Keratinocyte (primary cell): ENCODE measurements around the gene AHCYL2. TPM values are rescaled to one million over a fixed set of nuclear protein-coding genes. Genes with fewer than 3 reads are reported as not detected.

Experiments
- DNase-seq: peaks from one replicate; pipeline ENCODE4 v3.0.0-alpha.2; 2011; ENCODE audit warnings: low read depth, missing footprints, low spot score
- FAIRE-seq: peaks from 2 replicates; lab custom pipeline; 2011; peaks lifted over from hg19 to GRCh38; lab: Jason Lieb, UNC
- H2AFZ ChIP-seq: 2 replicates; pipeline ENCODE4 v1.6.0; 2012; ENCODE audit warnings: low read length, control low read depth, inconsistent platforms; ENCODE audit not compliant: control insufficient read depth
- H3K27ac ChIP-seq: 2 replicates; pipeline ENCODE4 v1.5.1; 2011; ENCODE audit warnings: low read length; ENCODE audit not compliant: control insufficient read depth, insufficient read depth
- H3K27me3 ChIP-seq: 3 replicates; pipeline ENCODE4 v1.6.0; 2011; ENCODE audit warnings: low read length; ENCODE audit not compliant: control insufficient read depth, insufficient read depth; ENCODE audit errors: extremely low read depth
- H3K36me3 ChIP-seq, 2 experiments: 2 replicates in 1 of 2; 3 replicates in 1 of 2; pipeline ENCODE4 v1.5.1; 2011; ENCODE audit warnings: low read length in 2 of 2, mild to moderate bottlenecking in 1 of 2; ENCODE audit not compliant: control insufficient read depth in 2 of 2, insufficient read depth in 2 of 2; ENCODE audit errors: extremely low read depth in 1 of 2
- H3K4me1 ChIP-seq: 3 replicates; pipeline ENCODE4 v1.5.1; 2011; ENCODE audit warnings: low read length; ENCODE audit not compliant: control insufficient read depth, insufficient read depth; ENCODE audit errors: extremely low read depth
- H3K4me2 ChIP-seq: 3 replicates; pipeline ENCODE4 v1.6.0; 2011; ENCODE audit warnings: low read depth, low read length; ENCODE audit not compliant: control insufficient read depth, insufficient read depth; ENCODE audit errors: extremely low read depth
- H3K4me3 ChIP-seq, 3 experiments: fragments of 200-600 bp in 1 of 3; sonication (generic) in 1 of 3; 2 replicates in 2 of 3; 3 replicates in 1 of 3; pipeline ENCODE4 v1.5.1; 2011 to 2016; ENCODE audit warnings: low read length in 3 of 3, mild to moderate bottlenecking in 3 of 3, control low read depth in 2 of 3, inconsistent platforms in 1 of 3, low read depth in 1 of 3, mixed read lengths in 1 of 3, mixed run types in 1 of 3, moderate library complexity in 1 of 3; ENCODE audit not compliant: control insufficient read depth in 2 of 3, insufficient read depth in 2 of 3; ENCODE audit errors: extremely low read depth in 1 of 3
- H3K79me2 ChIP-seq: 2 replicates; pipeline ENCODE4 v1.6.0; 2012; ENCODE audit warnings: low read length; ENCODE audit not compliant: control insufficient read depth, insufficient read depth
- H3K9ac ChIP-seq: 3 replicates; pipeline ENCODE4 v1.6.0; 2011; ENCODE audit warnings: low read length; ENCODE audit not compliant: control insufficient read depth, insufficient read depth; ENCODE audit errors: extremely low read depth
- H3K9me1 ChIP-seq: 3 replicates; pipeline ENCODE4 v1.6.0; 2011; ENCODE audit warnings: low read length; ENCODE audit not compliant: control insufficient read depth, insufficient read depth; ENCODE audit errors: extremely low read depth
- H3K9me3 ChIP-seq: 2 replicates; pipeline ENCODE4 v1.5.1; 2012; ENCODE audit warnings: low read depth, low read length; ENCODE audit not compliant: control insufficient read depth
- H4K20me1 ChIP-seq: 3 replicates; pipeline ENCODE4 v1.6.0; 2011; ENCODE audit warnings: low read length; ENCODE audit not compliant: control insufficient read depth, insufficient read depth; ENCODE audit errors: extremely low read depth
- CTCF ChIP-seq, 3 experiments: IDR thresholded peaks in 1 of 3; conservative IDR thresholded peaks in 1 of 3; optimal IDR thresholded peaks in 1 of 3; 2 replicates in 2 of 3; 3 replicates in 1 of 3; pipeline versions ENCODE3 to v1.5.1; 2011; ENCODE audit warnings: low read length in 3 of 3, mild to moderate bottlenecking in 3 of 3, moderate library complexity in 2 of 3, control low read depth in 1 of 3, inconsistent platforms in 1 of 3; ENCODE audit not compliant: insufficient read depth in 2 of 3; ENCODE audit errors: extremely low read depth in 1 of 3
- EZH2 ChIP-seq: IDR thresholded peaks from one replicate; pipeline ENCODE4 v1.6.1; 2012; ENCODE audit warnings: inconsistent platforms, mild to moderate bottlenecking, low read length, moderate library complexity
- dilution Hi-C: fragments of 300-500 bp; cut with MboI; formaldehyde crosslinking; loops from one replicate; pipeline ENCODE4 v1.7.0; 2020; ENCODE audit warnings: low sequenced_read_pairs; ENCODE audit not compliant: extremely low pct_ligation_motif_present
- polyA plus RNA-seq, 5 experiments: library from polyadenylated mRNA; depleted of rRNA in 3 of 5; stranded (reverse) in 3 of 5; stranded (forward) in 1 of 5; unstranded in 1 of 5; fragments of >200 nt; gene quantifications; 1 replicate in 1 of 5; 2 replicates in 3 of 5; 3 replicates in 1 of 5; pipeline versions ENCODE4 v1.2.1 to v1.2.3, GENCODE V29; 2011 to 2012; ENCODE audit warnings: missing spikeins in 2 of 5, low read depth in 1 of 5, low replicate concordance in 1 of 5

The AHCYL2 gene
- polyA plus RNA-seq, 1 donor (not counting 4 experiments of a cell fraction or from before 2014, with no cell fraction given): 32.8 TPM

- Histone ChIP-seq H3K4me1 (no peaks in the 10 kb centered on the region), H3K36me3 (peaks cover 4 to 7% of the 10 kb centered on the region in 2 experiments), H3K9me3 (no peaks in the 10 kb centered on the region), H3K9me1 (no peaks in the 10 kb centered on the region), H4K20me1 (no peaks in the 10 kb centered on the region), H3K27ac (no peak overlapping the region), H3K4me2 (no peak overlapping the region), H3K27me3 (no peaks in the 10 kb centered on the region), H3K4me3 (no peak overlapping the region), H3K79me2 (no peaks in the 10 kb centered on the region), H3K9ac (no peak overlapping the region), H2AFZ (no peak overlapping the region)
- FAIRE-seq (no peak), DNase-seq (no peak)
- no peak for TF ChIP-seq CTCF (optimal IDR thresholded peaks at IDR 0.05 in 1 of 3, IDR thresholded peaks at IDR 0.05 in 1 of 3, conservative IDR thresholded peaks at IDR 0.05 in 1 of 3; ENCODE audit: extremely low read depth in 1 of 3, insufficient read depth in 2 of 3, low read length in 3 of 3)
- no peak for TF ChIP-seq EZH2
- dilution Hi-C loops: no loop called here
Measured at GRCh38 chr7:129389829-129390228, 165.0 kb downstream of the AHCYL2 start.

- Histone ChIP-seq H3K27ac (no peak overlapping the region), H3K9ac (no peak overlapping the region), H3K4me2 (no peak overlapping the region), H3K4me1 (no peaks in the 10 kb centered on the region), H2AFZ (no peak overlapping the region), H3K9me3 (no peaks in the 10 kb centered on the region), H3K79me2 (no peaks in the 10 kb centered on the region), H3K36me3 (peaks cover 4 to 7% of the 10 kb centered on the region in 2 experiments), H3K4me3 (no peak overlapping the region), H3K9me1 (no peaks in the 10 kb centered on the region), H3K27me3 (no peaks in the 10 kb centered on the region), H4K20me1 (no peaks in the 10 kb centered on the region)
- FAIRE-seq: no peak
- no peak for TF ChIP-seq CTCF (optimal IDR thresholded peaks at IDR 0.05 in 1 of 3, IDR thresholded peaks at IDR 0.05 in 1 of 3, conservative IDR thresholded peaks at IDR 0.05 in 1 of 3; ENCODE audit: extremely low read depth in 1 of 3, insufficient read depth in 2 of 3, low read length in 3 of 3)
- no peak for TF ChIP-seq EZH2
- no peak for DNase-seq
- dilution Hi-C loops: no loop called here
Measured at GRCh38 chr7:129390314-129390713, 165.5 kb downstream of the AHCYL2 start.
